GM19351 (cell line): Measurements from ENCODE around the gene NSD2.

Experiments
- ATAC-seq: cut with Tn5 transposase; IDR thresholded peaks from one replicate; pipeline ENCODE4 v1.9.1; 2021; ENCODE audit warnings: mild to moderate bottlenecking, moderate library complexity; ENCODE audit not compliant: unreplicated experiment

NSD2 gene

GRCh38 chr4:1967512-1968149 lies 96.4 kb downstream of the NSD2 start:
- ATAC-seq = no peak

- no peak for ATAC-seq
Observed at GRCh38 chr4:1968686-1969295, 97.6 kb downstream of the NSD2 start.

DNA sequence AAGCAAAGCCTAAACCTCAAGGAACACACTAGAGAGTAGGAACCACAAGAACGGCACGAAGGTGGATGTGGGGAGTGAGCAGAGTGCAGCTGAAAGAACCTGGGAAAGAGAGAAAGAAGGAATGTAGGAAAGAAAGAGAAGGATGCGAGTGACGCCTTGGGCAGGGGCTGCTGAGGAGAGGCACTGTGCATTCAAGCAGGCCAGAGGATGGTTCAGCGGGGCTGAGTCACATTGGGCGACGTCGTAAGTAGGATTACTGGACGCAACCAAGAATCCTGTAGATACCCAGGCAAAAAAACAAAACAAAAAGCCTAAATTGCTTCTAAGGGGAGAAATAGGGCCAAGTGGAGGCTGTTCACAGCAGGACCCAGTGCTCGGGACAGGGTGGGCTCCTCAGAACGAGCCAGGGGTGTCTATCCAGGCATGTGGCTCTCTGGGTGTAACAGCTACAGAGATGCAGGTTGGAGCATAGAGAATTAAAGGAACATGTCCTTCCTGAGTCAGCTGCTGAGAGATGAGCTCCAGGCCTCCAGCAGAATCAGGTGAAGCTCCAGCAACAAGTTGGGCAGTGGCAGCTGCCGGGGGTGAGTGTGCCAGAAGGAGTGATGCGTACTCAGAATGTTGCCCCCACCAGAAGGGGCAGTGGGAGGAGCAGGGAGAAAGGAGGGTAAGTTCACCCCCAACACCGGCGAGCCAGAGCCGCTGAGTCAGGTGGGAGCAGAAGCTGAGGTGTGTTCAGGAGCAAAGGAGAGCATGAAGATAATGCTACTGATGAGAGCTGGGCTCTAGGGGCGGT lies 98.9 kb downstream of the NSD2 start:
- no peak for ATAC-seq

GRCh38 chr4:1970926-1971325 lies 99.7 kb downstream of the NSD2 start:
- ATAC-seq = no peak

DNA sequence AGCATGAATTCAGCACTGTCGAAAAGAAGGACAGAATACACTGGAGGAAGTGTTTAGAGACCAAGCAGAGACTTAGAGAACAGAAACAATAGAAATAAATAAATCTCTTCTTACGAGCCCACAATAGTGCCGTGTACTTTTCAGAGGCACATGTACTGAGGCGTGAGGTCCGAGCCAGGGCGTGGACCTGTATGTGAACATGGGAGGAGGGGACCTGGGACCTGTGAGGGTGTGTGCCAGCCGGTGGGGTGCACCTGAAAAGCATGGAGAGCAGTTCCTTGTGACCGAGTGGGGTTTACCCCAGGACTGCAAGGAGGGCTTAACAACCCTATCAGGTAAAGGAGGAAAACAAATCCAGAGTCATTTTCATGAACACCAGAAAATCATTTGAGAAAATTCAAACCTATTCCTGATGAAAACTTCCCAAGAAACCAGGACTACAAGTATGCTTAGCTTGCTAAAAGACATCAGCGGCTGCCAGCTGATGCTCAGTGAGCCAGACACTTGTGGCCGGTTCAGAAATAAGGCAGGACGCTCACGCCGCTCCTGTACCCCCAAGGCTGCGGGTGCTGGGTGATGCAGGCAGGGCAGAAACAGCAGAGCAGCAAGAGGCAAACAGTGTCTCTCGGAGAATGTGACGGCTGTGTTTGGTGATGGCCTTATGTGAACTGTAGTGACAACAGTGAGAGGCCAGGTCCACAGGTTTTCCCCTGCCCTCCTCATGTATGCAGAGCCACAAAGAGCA lies 100.4 kb downstream of the NSD2 start:
- no peak for ATAC-seq

DNA sequence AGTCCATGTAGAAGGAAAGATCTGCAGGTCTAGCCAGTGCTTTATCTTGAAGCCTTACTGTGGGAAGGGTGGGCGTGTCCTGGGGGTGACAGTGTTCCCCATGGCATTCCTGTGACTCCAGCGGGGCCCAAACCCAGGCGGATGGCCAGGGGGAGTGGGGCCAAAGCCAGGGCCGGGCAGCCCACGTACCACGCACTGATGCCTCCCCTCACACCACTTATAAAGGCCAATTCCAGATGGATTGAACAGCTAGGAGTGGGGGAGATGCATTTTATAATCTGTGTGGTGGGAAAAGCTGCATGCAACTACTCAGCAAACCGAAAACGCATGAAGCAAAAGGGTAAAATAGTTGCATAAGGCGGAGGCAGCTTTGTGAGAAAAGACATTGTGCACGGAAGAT lies 101.2 kb downstream of the NSD2 start:
- ATAC-seq = no peak

DNA sequence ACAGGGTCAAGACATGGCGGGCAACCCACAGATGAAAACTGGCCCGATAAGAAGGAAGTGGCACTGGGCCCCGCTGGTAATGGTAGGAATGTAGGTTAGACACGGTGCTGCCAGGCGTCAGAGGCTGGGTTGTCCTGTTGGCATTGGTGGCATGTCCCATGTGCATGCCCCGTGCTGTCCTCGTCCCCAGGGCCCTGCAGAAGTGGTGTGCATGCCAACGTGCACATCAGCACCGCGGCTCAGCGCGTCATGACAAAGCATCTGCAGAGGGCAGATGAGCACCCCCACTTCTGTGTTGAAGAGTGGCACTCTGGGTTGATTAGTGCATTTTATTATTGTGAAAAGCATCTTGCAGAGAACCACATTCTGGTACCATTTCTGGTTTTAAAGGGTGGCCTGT lies 102.0 kb downstream of the NSD2 start:
- ATAC-seq = no peak

DNA sequence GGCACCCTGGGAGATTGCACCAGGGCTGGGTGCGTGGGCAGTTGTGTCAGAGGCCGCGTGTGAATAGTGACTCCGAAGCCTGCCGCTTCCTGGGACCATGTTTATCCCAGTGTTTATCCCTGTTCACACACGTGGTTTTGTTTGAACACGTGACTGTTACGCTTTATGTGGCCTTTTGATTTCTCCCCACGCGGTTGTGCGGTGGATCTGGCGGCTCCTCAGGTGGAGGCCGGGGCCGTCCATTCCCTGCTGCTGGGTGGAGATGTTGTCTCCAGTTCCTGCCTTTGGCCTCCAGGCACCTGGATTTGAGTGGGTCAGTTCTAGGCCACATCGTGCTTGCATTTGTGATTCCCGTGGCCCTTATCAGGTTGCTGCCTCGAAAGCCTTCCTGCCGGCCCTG lies 102.5 kb downstream of the NSD2 start:
- ATAC-seq = no peak

DNA sequence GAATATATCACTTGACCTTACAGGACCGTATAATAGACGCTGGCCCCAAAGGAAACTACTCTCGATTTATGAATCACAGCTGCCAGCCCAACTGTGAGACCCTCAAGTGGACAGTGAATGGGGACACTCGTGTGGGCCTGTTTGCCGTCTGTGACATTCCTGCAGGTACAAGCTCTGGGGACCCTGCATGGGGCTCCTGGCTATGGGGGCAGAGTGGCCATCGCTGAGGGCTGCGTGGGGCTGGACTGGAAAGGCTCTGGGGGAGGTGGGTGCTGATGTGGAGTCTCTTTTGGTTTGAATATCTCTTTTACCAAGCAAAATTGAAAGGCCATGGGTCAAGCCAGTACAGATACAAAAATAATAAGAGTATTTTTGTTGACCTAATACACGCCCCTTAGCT lies 103.6 kb downstream of the NSD2 start:
- no peak for ATAC-seq

GRCh38 chr4:1975391-1975801 lies 104.2 kb downstream of the NSD2 start:
- no peak for ATAC-seq

GRCh38 chr4:1975880-1976279 lies 104.7 kb downstream of the NSD2 start:
- ATAC-seq = no peak

DNA sequence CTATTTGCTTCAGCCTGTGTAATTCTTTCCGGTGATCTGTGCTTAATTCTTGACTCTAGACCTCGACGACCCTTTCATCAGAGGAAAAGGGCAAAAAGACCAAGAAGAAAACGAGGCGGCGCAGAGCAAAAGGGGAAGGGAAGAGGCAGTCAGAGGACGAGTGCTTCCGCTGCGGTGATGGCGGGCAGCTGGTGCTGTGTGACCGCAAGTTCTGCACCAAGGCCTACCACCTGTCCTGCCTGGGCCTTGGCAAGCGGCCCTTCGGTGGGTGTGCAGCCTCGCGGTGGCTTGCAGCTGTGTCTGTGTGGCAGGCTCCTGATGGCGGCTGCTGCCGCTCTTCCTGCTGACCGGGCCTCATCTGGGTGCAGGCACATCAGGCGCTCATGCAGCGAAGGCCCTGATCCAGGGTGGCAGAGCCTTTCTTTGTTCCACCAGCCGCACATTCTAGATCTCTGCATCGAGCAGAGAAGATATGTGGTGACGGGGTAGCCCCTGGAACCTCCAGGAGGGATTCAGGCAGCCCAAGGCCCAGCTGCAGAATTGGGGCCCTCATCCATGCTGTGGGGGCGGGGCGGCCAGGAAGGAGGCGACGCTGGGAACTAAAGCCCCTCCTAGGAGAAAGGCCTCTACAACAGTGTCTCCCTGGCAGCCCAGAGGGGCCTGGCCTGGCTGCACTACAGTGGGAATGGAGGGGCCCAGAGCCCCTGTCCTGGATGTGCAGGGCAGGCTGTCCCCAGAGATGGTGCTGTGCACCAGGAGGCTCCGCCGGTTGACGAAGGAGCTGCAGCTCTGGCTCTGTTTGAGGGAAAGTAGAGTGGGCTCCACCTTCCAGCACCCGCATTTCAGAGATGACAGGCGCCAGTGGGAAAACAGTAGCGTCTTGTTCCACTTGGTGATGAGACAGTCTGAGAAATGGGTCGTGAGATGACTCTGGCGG lies 105.5 kb downstream of the NSD2 start:
- ATAC-seq = no peak

GRCh38 chr4:1978226-1978625 lies 107.0 kb downstream of the NSD2 start:
- ATAC-seq = no peak

DNA sequence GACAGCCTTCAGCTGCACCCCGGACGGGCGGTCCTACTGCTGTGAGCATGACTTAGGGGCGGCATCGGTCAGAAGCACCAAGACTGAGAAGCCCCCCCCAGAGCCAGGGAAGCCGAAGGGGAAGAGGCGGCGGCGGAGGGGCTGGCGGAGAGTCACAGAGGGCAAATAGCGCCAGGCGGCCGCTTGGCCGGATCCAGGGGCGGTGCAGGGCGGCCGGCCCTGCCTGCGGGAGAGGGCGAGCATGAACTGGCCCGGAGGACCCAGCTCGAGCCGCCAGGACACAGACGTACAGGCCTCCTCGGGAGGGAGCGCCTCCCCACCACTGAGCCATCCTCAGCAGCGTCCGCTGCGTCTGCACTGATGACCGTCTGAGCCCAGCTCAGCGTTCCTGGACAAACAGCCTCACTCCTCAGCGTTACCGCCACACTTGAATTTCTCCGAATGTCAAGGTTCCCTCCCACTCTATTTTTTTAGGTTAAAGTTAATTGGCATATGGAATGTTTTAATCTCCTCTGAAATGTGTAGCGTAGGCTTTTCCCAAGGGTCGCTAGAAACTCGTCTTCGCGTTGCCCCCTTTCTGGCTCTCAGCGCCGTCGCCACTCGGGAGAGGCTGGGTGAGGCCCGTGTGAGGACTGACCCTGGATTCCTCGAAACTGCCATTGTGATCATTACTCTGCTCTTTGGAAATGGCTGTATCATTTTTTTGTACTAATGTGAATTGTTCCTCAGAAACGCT lies 107.7 kb downstream of the NSD2 start:
- no peak for ATAC-seq

DNA sequence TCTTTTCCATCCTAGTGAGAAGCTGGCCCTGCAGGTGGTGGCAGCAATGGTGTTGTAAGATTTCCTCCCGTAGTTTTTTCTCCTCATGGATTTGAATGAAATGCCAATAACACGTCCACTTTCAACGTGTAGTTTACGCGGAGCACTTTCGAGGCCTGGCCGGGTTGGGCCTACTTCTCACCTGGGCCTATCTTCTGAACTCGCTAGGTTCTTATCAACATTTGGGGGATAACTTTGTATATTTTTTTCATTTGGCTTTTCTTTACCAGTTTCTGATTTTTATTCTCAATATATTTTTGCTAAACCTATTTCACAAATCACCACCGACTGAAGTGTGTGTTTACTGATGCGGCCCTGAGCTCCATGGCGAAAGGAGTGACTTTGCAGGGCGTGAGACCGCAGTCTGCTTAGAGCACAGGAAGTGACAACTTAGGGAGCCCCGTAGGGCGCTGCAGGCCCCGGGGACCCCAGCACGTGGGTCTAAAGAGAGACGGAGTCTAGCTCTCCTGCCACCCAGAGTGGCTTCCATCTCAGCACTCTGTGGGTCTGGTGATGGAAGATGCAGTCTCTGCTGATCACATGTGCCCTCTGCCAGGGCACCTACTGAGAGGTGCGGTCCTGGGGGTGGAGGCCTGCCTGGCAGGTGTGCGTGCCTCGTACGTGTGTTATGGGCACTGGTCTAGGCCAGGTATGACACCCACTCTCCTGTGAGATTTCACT lies 108.4 kb downstream of the NSD2 start:
- ATAC-seq = no peak

DNA sequence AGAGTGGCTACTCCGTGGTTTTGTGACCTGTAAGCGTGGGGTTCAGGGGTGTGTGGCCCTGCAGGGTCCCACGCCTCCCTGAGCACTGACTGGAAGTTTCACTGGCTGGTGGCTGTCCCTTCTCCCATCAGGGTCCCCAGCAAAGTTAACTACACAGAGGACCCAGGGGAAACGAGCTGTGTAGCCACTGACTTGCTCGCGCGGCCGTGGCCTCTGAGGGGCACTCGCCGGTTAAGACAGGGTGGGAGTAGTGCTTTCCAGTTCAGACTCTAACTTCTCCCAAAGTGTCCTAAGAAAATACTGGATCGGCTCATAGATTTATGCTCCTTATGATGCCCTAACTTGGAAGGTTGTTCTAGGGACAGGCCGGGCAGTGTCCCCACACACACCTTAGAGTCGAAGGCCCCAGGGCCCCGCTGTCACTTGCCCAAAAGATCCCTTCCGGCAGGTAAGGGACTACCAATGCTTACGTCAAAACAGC lies 109.4 kb downstream of the NSD2 start:
- ATAC-seq = no peak

DNA sequence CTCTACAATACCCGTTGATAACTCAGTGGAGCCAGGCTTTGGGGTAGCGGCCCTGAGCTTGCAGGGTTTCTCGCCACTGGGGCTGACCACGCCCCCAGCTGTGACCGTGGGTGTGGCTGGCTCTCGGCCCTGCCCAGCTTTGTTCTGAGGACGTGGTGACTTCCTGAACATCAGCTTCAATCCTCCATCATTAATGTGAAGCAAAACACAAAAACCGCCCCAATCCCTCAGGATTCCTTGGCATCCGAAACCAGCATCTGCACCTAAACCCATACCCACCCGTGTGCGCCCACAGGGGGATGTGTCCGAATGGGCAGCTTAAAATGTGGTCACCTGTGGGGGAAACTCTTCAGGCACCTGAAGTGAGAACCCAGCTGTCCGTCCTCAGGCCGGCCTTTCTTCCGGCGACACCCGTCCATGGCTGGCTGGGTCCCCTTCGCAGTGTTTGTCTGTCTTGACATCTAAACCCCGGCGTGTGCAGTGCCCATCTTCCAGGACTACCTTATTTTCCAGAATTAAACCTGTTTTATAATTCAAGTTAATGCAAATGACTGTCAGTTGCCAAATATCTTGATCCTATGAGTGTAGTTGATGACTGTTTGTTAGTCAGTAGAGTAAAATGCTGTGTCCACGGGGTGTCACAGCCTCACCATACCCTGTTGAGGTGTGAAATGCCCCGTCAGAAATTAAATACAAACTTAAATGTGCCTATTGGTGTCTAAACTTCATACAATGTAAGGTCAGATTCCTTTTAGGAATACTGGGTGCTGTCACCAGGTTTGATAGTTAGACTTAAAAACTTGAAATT lies 110.3 kb downstream of the NSD2 start:
- no peak for ATAC-seq
